Neural cell (in vitro differentiated cells): ENCODE results near the gene CYB5R2.

Source experiments
- POLR2AphosphoS5 ChIP-seq: IDR thresholded peaks from 2 replicates; pipeline ENCODE4 v1.6.1; 2012
- TF ChIP-seq, protein P1 (sequence below): fragments of 450-650 bp; IDR thresholded peaks from 2 replicates; pipeline ENCODE4 v1.5.1; 2014; ENCODE audit warnings: antibody characterized with exemption, mild to moderate bottlenecking, moderate library complexity; ENCODE audit not compliant: poor library complexity, severe bottlenecking

DNA sequence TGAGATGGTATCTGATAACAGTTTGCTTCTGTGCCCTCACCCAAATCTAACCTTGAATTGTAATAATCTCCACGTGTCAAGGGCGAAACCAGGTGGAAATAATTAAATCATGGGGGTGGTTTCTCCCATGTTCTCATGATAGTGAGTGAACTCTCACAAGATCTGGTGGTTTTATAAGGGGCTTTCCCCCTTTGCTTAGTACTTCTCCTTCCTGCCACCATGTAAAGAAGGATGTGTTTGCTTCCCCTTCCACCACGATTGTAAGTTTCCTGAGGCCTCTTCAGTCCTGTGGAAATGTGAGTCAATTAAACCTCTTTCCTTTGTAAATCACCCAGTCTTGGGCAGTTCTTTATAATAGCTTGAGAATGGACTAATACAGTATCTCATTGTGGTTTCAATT lies 41.5 kb upstream of the CYB5R2 start:
- no peak for TF ChIP-seq POLR2AphosphoS5
- TF ChIP-seq, protein P1, sequence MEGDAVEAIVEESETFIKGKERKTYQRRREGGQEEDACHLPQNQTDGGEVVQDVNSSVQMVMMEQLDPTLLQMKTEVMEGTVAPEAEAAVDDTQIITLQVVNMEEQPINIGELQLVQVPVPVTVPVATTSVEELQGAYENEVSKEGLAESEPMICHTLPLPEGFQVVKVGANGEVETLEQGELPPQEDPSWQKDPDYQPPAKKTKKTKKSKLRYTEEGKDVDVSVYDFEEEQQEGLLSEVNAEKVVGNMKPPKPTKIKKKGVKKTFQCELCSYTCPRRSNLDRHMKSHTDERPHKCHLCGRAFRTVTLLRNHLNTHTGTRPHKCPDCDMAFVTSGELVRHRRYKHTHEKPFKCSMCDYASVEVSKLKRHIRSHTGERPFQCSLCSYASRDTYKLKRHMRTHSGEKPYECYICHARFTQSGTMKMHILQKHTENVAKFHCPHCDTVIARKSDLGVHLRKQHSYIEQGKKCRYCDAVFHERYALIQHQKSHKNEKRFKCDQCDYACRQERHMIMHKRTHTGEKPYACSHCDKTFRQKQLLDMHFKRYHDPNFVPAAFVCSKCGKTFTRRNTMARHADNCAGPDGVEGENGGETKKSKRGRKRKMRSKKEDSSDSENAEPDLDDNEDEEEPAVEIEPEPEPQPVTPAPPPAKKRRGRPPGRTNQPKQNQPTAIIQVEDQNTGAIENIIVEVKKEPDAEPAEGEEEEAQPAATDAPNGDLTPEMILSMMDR = no peak
